Activated B cell treated with CpG ODN at 0.5 μM for 24 hours (primary cell): ENCODE measurements around the gene SLC35A2. TPM values are rescaled to one million over a fixed set of nuclear protein-coding genes. Genes with fewer than 3 reads are reported as not detected.
"Not testable (repeated sequence)": the region's sequence is repeated elsewhere in the genome, so short reads cannot be mapped to it uniquely, and the experiment has no call there.

Source experiments
- ATAC-seq: fragments of 200-7000 bp; cut with Tn5 transposase; one replicate; pipeline ENCODE4 v1.10.0; 2021; ENCODE audit warnings: low read depth, mild to moderate bottlenecking, moderate library complexity
- CTCF ChIA-PET: fragments of 350-600 bp; sonication (Branson Sonifier 250); formaldehyde crosslinking; loops from one replicate; lab custom pipeline; 2021; ENCODE audit warnings: antibody characterized with exemption; lab: Charles Lee
- POLR2A ChIA-PET: fragments of 350-600 bp; sonication (Branson Sonifier 250); formaldehyde crosslinking; loops from one replicate; lab custom pipeline; 2021; ENCODE audit warnings: antibody characterized with exemption; lab: Charles Lee
- DNase-seq: peaks from one replicate; pipeline ENCODE4 v3.0.0; 2022
- H3K27ac Mint-ChIP-seq: one replicate; pipeline ENCODE4 v1.8.0; 2020; ENCODE audit warnings: mixed read lengths
- H3K27me3 Mint-ChIP-seq: one replicate; pipeline ENCODE4 v1.8.0; 2021; ENCODE audit warnings: mixed read lengths
- H3K36me3 Mint-ChIP-seq: one replicate; pipeline ENCODE4 v1.8.0; 2021; ENCODE audit warnings: low read depth, mixed read lengths
- H3K4me1 Mint-ChIP-seq: one replicate; pipeline ENCODE4 v1.8.0; 2021; ENCODE audit warnings: mixed read lengths
- H3K4me3 Mint-ChIP-seq: one replicate; pipeline ENCODE4 v1.8.0; 2020; ENCODE audit warnings: mild to moderate bottlenecking, mixed read lengths
- H3K9me3 Mint-ChIP-seq: one replicate; pipeline ENCODE4 v1.8.0; 2020; ENCODE audit warnings: mixed read lengths
- CTCF ChIP-seq: fragments of 200-600 bp; IDR thresholded peaks from one replicate; pipeline ENCODE4 v1.8.0; 2022; ENCODE audit warnings: antibody characterized with exemption, mild to moderate bottlenecking
- intact Hi-C: fragments of 100-400 bp; cut with micrococcal nuclease; formaldehyde crosslinking; loops from one replicate; pipeline ENCODE4 v1.15.1; 2024
- total RNA-seq: library from RNA; stranded (reverse); gene quantifications from 2 replicates; pipeline ENCODE4 v1.2.3, GENCODE V29; 2022

The SLC35A2 gene
- total RNA-seq, 1 donor from 2014 or later: 17.3 TPM

GRCh38 chrX:48890934-48891401 is 20.5 kb downstream of the SLC35A2 start:
- ChIA-PET CTCF (interaction anchor here (1.0 to 3.0 kb wide), 9 partner anchors 21 to 243 kb away, joined by 3 to 17 read pairs (median 4); no protein-coding TSS in a partner anchor), POLR2A (interaction anchor here (0.8 to 2.6 kb wide), 14 partner anchors 21 to 340 kb away, joined by 3 to 51 read pairs (median 4); partner anchors contain the start of genes HDAC6, OTUD5, SLC35A2 and TFE3)
- H3K4me1 Mint-ChIP-seq: peaks cover 18% of the 10 kb centered on the region
- no peaks in the 10 kb centered on the region for H3K9me3 Mint-ChIP-seq
- H3K36me3 Mint-ChIP-seq: peaks cover 12% of the 10 kb centered on the region
- no peaks in the 10 kb centered on the region for H3K27me3 Mint-ChIP-seq
- ATAC-seq (peak; percentile 40), DNase-seq (no peak)
- H3K4me3 Mint-ChIP-seq: peak overlapping the region; percentile 82
- no peak for TF ChIP-seq CTCF
- H3K27ac Mint-ChIP-seq: peak overlapping the region; percentile 57
- intact Hi-C loops: loop anchor here (1.0 to 5.0 kb wide), 6 partner anchors 26 to 244 kb away; no protein-coding TSS in a partner anchor

GRCh38 chrX:48890296-48890925 is 21.0 kb downstream of the SLC35A2 start:
- Mint-ChIP-seq H3K4me1 (peaks cover 16% of the 10 kb centered on the region), H3K4me3 (peak overlapping the region; percentile 82), H3K9me3 (no peaks in the 10 kb centered on the region), H3K27ac (peak overlapping the region; percentile 57), H3K27me3 (no peaks in the 10 kb centered on the region), H3K36me3 (peaks cover 10% of the 10 kb centered on the region)
- intact Hi-C loops: loop anchor here (2.0 to 5.0 kb wide), 3 partner anchors 26 to 243 kb away; no protein-coding TSS in a partner anchor
- ChIA-PET CTCF (interaction anchor here (1.0 to 3.0 kb wide), 3 partner anchors 50 to 214 kb away, joined by 3 to 17 read pairs (median 9); no protein-coding TSS in a partner anchor), POLR2A (interaction anchor here (0.8 to 2.6 kb wide), 8 partner anchors 21 to 214 kb away, joined by 3 to 51 read pairs (median 7); partner anchors contain the start of genes OTUD5, SLC35A2 and TFE3)
- TF ChIP-seq CTCF: no peak
- DNase-seq: no peak
- ATAC-seq: no peak

GRCh38 chrX:48886586-48886985 is 24.9 kb downstream of the SLC35A2 start:
- H3K4me3 Mint-ChIP-seq, H3K36me3 Mint-ChIP-seq, H3K27ac Mint-ChIP-seq, DNase-seq, ATAC-seq, H3K9me3 Mint-ChIP-seq, POLR2A ChIA-PET, H3K4me1 Mint-ChIP-seq, H3K27me3 Mint-ChIP-seq, intact Hi-C loops: not testable (repeated sequence)
- CTCF ChIA-PET: interaction anchor here (0.6 to 1.3 kb wide), 2 partner anchors 62 to 235 kb away, joined by 3 to 4 read pairs; no protein-coding TSS in a partner anchor

GRCh38 chrX:48883729-48884128 is 27.7 kb downstream of the SLC35A2 start:
- no peak overlapping the region for H3K4me3 Mint-ChIP-seq
- no peak for TF ChIP-seq CTCF
- no peaks in the 10 kb centered on the region for H3K9me3 Mint-ChIP-seq
- DNase-seq: no peak
- H3K4me1 Mint-ChIP-seq: no peaks in the 10 kb centered on the region
- POLR2A ChIA-PET: no interaction called here
- no peak overlapping the region for H3K27ac Mint-ChIP-seq
- CTCF ChIA-PET: no interaction called here
- ATAC-seq: no peak
- intact Hi-C loops: no loop called here
- no peaks in the 10 kb centered on the region for H3K27me3 Mint-ChIP-seq
- no peaks in the 10 kb centered on the region for H3K36me3 Mint-ChIP-seq

GRCh38 chrX:48876944-48877343 is 34.5 kb downstream of the SLC35A2 start:
- H3K4me3 Mint-ChIP-seq, POLR2A ChIA-PET, H3K36me3 Mint-ChIP-seq, intact Hi-C loops, ATAC-seq, H3K27ac Mint-ChIP-seq, H3K27me3 Mint-ChIP-seq, CTCF ChIA-PET, DNase-seq, H3K4me1 Mint-ChIP-seq, H3K9me3 Mint-ChIP-seq: not testable (repeated sequence)

GRCh38 chrX:48872017-48872416 is 39.4 kb downstream of the SLC35A2 start:
- H3K9me3 Mint-ChIP-seq, ATAC-seq, CTCF ChIA-PET, H3K36me3 Mint-ChIP-seq, H3K4me3 Mint-ChIP-seq, H3K27ac Mint-ChIP-seq, H3K4me1 Mint-ChIP-seq, POLR2A ChIA-PET, DNase-seq, H3K27me3 Mint-ChIP-seq, intact Hi-C loops: not testable (repeated sequence)
